ENCODE results near the gene IER5. TPM values are rescaled to one million over a fixed set of nuclear protein-coding genes. Genes with fewer than 3 reads are reported as not detected.
"Not testable (repeated sequence)": the region's sequence is repeated elsewhere in the genome, so short reads cannot be mapped to it uniquely, and the experiment has no call there.

The IER5 gene
- 10 to 100 TPM; 15.7 to 25.0 TPM for total RNA-seq
- long read RNA-seq, full-length matches to known transcripts, result 1 of 1 reads
- long read RNA-seq, partial matches to known transcripts, result 0 of 1 reads
- long read RNA-seq, other reads (novel, unspliced or antisense), result 0 of 1 reads

- DNase-seq (peak; percentile 95), ATAC-seq (peak; percentile 91 to 96)
- intact Hi-C loops (cut with DNase I), result loop anchor here (1.0 to 10.0 kb wide), 3 partner anchors 54 to 56 kb away; partner anchors contain the start of gene MR1 (in 1 of the 2)
These were observed at the start of gene IER5 for GRCh38 chr1:181088079-181089016. TSS of gene IER5 (plus strand) at chr1:181088700. CDS start at chr1:181088903, 203 bp downstream.

- ATAC-seq, result no peak
- intact Hi-C loops (cut with DNase I), result no loop called here
- DNase-seq, result no peak
These were observed 48.1 kb upstream of the IER5 start for GRCh38 chr1:181040284-181040865.

GRCh38 chr1:181043025-181043888 lies 45.2 kb upstream of the IER5 start:
- ATAC-seq (peak in 1 of 2 donors; percentile 66), DNase-seq (no peak)
- intact Hi-C loops (cut with DNase I), result no loop called here

- DNase-seq (no peak), ATAC-seq (peak in 1 of 2 donors; percentile 21)
- intact Hi-C loops (cut with DNase I), result no loop called here
These were observed 44.0 kb upstream of the IER5 start for GRCh38 chr1:181044449-181044966.

GRCh38 chr1:181045946-181046345 lies 42.6 kb upstream of the IER5 start:
- DNase-seq; ATAC-seq; intact Hi-C loops (cut with DNase I): not testable (repeated sequence)

- no peak for ATAC-seq
- intact Hi-C loops (cut with DNase I), result no loop called here
- DNase-seq, result no peak
These were observed 39.1 kb upstream of the IER5 start for GRCh38 chr1:181049378-181049777.

GRCh38 chr1:181050922-181051321 lies 37.6 kb upstream of the IER5 start:
- no peak for DNase-seq
- ATAC-seq, result no peak
- intact Hi-C loops (cut with DNase I), result no loop called here

- DNase-seq (no peak), ATAC-seq (no peak)
- intact Hi-C loops (cut with DNase I), result no loop called here
These were observed 31.9 kb upstream of the IER5 start for GRCh38 chr1:181056560-181056959.

- intact Hi-C loops (cut with DNase I), result no loop called here
- DNase-seq (no peak), ATAC-seq (peak in 1 of 2 donors; percentile 21)
These were observed 31.4 kb upstream of the IER5 start for GRCh38 chr1:181057079-181057478.

- DNase-seq (no peak), ATAC-seq (no peak)
- intact Hi-C loops (cut with DNase I), result no loop called here
These were observed 29.1 kb upstream of the IER5 start for GRCh38 chr1:181059435-181059834.

GRCh38 chr1:181060066-181060465 lies 28.4 kb upstream of the IER5 start:
- intact Hi-C loops (cut with DNase I), result no loop called here
- ATAC-seq (no peak), DNase-seq (no peak)

GRCh38 chr1:181060947-181061346 lies 27.6 kb upstream of the IER5 start:
- intact Hi-C loops (cut with DNase I); DNase-seq; ATAC-seq: not testable (repeated sequence)

GRCh38 chr1:181061487-181061886 lies 27.0 kb upstream of the IER5 start:
- DNase-seq, result no peak
- peak in 1 of 2 donors; percentile 22 for ATAC-seq
- intact Hi-C loops (cut with DNase I), result no loop called here

GRCh38 chr1:181061891-181062835 lies 26.3 kb upstream of the IER5 start:
- intact Hi-C loops (cut with DNase I), result no loop called here
- ATAC-seq (peak; percentile 33 to 72), DNase-seq (no peak)

GRCh38 chr1:181062836-181063428 lies 25.6 kb upstream of the IER5 start:
- peak; percentile 42 to 53 for ATAC-seq
- no peak for DNase-seq
- intact Hi-C loops (cut with DNase I), result no loop called here

GRCh38 chr1:181064011-181064623 lies 24.4 kb upstream of the IER5 start:
- peak; percentile 46 to 62 for ATAC-seq
- intact Hi-C loops (cut with DNase I), result no loop called here
- DNase-seq, result no peak

- intact Hi-C loops (cut with DNase I), result no loop called here
- DNase-seq (no peak), ATAC-seq (no peak)
These were observed 23.8 kb upstream of the IER5 start for GRCh38 chr1:181064702-181065101.
